HG03442 (cell line): ENCODE results near the gene WDR13.
"Not testable (repeated sequence)": the region's sequence is repeated elsewhere in the genome, so short reads cannot be mapped to it uniquely, and the experiment has no call there.

ENCODE experiments used
- ATAC-seq: cut with Tn5 transposase; IDR thresholded peaks from one replicate; pipeline ENCODE4 v1.9.1; 2021; ENCODE audit warnings: mild to moderate bottlenecking, moderate library complexity; ENCODE audit not compliant: unreplicated experiment

The WDR13 gene

DNA sequence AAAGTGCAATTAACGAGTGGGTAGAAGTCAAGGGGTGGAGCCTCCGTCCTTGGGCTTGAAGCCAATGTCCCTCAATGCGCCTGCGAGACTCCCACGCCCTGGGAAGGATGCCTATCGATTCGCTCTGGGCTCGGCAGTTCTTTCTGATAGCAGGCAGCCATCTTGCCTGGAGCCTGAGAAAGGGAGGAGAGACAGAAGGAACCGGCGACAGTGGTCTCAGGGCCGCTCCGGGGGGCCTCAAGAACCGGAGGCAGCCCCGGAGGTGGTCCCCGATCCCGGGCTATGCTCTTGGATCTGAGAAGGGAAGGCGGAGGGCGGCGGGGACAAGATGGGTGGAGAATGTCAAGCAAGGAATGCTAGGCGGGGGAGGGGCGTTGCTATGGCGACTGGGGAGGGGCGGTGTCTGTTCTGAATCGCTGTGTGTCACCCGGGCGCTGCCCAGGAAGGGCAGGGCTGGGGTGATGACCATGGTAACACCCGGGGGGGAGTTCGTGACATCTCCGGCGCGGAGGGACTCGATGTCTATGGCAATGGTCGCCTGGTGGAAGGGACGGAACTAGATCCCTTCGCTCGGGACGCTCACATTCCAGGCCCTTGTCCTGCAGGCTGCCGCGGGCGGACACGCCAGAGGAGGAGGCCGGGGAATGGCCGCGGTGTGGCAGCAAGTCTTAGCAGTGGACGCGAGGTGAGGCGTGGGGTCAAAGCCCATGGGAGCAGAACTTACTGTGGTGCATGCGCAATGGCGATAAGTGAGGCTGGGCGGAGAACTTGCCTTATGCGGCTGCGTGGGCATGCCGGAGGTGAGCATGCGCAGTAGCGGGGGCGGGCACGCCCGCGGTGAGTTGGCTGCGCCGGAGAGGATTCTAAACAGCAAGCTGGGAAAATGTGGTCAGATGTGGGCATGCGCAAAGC lies at the start of gene WDR13:
WDR13 (plus strand) TSS at position 140 of the 912 bp plus-strand sequence; CDS start at position 645, 505 bp downstream.
- ATAC-seq: peak; percentile 69

- ATAC-seq: no peak
Observed at GRCh38 chrX:48548871-48549270, 48.4 kb upstream of the WDR13 start.

- not testable (repeated sequence) for ATAC-seq
Observed at GRCh38 chrX:48555731-48556325, 41.5 kb upstream of the WDR13 start.

DNA sequence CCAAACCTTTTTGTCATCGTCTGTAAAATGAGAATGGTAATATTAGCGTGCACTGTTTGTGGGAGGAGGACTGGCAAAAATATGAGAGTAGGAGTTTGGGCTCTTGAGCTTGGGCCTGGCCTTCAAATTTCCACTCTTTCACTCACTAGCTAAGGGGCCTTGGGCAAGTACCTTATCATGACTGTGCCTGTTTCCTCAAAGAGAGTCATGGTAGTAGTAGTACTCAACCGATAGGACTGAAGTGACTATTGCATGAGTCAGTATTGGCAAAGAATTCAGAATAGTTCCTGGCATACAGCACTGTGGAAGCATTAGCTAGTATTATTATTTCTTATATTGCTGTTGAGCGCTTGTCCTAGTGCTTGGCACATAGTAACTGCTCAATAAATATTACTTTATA lies 39.0 kb upstream of the WDR13 start:
- no peak for ATAC-seq

- ATAC-seq: no peak
Observed at GRCh38 chrX:48559636-48560035, 37.7 kb upstream of the WDR13 start.

DNA sequence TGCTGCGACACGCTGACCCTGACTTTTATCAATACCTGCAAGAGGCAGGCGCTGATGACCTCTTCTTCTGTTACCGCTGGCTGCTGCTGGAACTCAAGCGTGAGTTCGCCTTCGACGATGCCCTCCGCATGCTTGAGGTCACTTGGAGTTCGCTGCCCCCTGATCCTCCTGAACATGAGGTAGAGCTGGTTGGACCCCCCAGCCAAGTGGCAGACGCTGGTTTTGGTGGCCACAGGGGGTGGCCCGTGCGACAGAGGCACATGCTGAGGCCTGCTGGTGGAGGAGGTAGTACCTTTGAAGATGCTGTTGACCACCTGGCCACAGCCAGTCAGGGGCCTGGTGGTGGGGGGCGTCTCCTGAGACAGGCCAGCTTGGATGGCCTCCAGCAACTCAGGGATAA lies 37.2 kb upstream of the WDR13 start:
- ATAC-seq: no peak

- no peak for ATAC-seq
Observed at GRCh38 chrX:48560681-48561080, 36.6 kb upstream of the WDR13 start.

DNA sequence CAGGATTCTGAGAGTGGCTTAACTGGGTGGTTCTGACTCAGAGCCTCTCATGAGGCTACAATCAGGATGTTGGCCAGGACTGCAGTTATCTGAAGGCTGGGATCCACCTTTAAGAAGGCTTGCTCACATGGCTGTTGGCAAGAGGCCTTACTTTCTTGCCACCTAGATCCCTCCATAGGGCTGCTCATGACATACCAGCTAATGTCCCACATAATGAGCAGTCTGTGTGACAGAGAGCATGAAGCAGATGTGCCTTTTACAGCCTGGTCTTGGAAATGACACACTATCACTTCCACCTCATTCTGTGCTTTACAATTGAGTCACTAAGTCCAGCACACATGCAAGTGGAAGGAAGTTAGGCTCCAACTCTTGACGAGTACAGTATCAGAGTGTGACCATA lies 27.3 kb upstream of the WDR13 start:
- ATAC-seq: peak; percentile 49

GRCh38 chrX:48573690-48574269 lies 23.5 kb upstream of the WDR13 start:
- ATAC-seq: peak; percentile 1

- peak; percentile 70 for ATAC-seq
Observed at GRCh38 chrX:48574270-48575266, 22.7 kb upstream of the WDR13 start, which contains the start of gene RBM3. Gene RBM3, plus strand, starts transcription at chrX:48574484. Its CDS starts 697 bp downstream, at chrX:48575181.

GRCh38 chrX:48575642-48576041 lies 21.6 kb upstream of the WDR13 start:
- ATAC-seq: no peak

GRCh38 chrX:48576108-48576507 lies 21.2 kb upstream of the WDR13 start:
- ATAC-seq: no peak

GRCh38 chrX:48578661-48579128 lies 18.6 kb upstream of the WDR13 start:
- ATAC-seq: no peak

DNA sequence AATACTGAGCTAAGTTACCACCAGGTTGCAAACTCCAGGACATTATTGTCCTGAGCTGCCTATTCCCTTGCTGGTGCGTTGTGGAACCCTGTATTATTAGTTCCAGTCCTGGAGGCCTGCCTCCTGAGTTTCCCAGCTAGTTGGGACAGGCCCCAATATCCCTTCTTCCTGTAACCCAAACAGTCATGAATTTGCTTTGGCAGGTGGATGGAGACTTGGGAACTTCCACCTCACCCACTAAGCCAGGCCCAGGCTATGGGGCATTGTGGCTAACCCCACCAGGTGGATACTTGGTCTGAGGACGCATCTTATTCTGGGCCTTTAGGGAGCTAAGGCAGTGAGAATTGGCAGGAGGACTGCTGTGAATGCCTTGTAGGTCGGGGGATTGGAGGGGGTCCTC lies 18.0 kb upstream of the WDR13 start:
- ATAC-seq: no peak

DNA sequence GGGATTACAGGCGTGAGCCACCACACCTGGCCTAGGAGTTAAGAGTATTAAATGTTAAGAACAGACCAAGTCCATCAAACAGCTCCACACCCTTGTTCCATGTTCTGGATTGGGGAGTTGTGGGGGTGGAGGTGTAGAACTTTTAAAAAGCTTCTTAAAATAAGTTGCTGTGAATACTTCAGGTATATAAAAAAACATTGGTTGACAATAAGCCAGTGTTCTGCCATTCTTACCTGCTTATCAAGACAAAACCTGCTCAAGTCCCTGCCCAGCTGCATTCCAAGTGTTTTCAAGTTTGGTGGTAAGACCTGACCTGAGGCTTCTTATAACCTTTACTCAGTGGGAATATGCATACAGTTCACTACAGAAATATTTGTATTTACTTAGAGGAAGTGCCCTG lies 16.6 kb upstream of the WDR13 start:
- ATAC-seq: no peak

- ATAC-seq: no peak
Observed at GRCh38 chrX:48584698-48585097, 12.6 kb upstream of the WDR13 start.

DNA sequence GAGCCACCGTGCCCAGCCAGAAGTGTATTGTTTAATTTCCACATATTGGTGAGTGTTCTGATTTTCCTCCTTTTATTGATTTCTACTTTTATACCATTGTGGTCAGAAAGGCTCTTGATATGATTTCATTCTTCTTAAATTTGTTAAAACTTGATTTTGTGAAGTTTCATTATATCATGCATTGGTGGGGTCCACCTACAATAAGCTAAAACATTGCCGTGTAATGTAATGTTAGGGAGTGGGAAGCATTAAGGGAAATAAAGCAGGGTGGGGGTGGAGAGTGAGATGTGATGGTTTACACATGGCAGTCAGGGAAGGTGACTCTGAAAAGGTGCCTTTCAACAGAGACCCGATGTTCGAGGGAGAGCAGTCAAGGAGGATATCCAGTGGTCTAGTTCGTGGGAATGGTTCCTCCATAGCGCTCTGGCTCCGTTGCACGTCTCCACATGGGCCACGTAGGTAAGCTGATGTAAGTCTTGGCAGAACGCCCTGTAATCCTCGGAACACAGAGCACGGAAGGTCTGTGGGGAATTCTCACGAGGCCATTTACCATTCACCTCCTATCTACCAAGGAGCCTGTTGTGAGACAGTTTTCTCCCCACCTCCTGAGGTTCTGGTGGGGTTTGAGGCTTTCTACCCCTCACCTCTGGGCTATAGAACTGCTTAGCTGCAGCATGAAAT lies 7.7 kb upstream of the WDR13 start:
- ATAC-seq: no peak

- no peak for ATAC-seq
Observed at GRCh38 chrX:48590203-48591103, 6.8 kb upstream of the WDR13 start.

DNA sequence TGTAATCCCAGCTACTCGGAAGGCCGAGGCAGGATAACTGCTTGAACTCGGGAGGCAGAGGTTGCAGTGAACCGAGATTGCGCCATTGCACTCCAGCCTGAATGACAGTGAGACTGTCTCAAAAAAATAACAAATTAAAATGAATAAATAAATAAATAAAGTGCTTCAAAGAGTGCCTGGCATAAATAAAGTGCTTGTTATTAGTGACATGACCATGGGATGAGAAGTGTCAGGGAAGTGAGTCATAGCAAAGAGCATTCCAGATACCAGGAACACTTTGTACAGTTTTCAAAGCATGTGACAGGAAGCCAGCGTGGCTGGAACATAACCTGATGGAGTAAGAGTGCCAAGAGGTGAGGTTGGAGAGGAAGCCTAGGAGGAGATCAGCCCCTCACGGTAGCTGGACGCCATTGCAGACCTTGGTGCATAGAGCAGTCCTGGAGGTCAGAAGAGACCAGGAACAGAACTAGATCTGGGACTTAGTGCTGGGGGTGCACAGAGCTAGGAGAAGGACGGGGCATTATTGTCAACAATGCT lies 6.0 kb upstream of the WDR13 start:
- no peak for ATAC-seq
